Endothelial cell of umbilical vein (primary cell): ENCODE results near the gene TYW1. TPM values are rescaled to one million over a fixed set of nuclear protein-coding genes. Genes with fewer than 3 reads are reported as not detected.

ENCODE experiments used
- BruUV-seq: library from RNA; stranded (reverse); fragments of 400-500 nt; replicated peaks from 2 replicates; lab custom pipeline; 2021; lab: Mats Ljungman, UMichigan
- CTCF ChIA-PET: fragments of 300-600, 350-600 bp; sonication (Branson Sonifier 250); formaldehyde crosslinking; loops from one replicate; lab custom pipeline; 2021; ENCODE audit warnings: antibody characterized with exemption, inconsistent platforms; lab: Charles Lee
- POLR2A ChIA-PET: fragments of 300-600, 350-600 bp; sonication (Branson Sonifier 250); formaldehyde crosslinking; loops from one replicate; lab custom pipeline; 2021; ENCODE audit warnings: antibody characterized with exemption, inconsistent platforms; lab: Charles Lee
- DNase-seq: peaks from one replicate; pipeline ENCODE4 v3.0.0-alpha.2; 2011; ENCODE audit warnings: low read depth, low spot score
- FAIRE-seq: peaks from 2 replicates; lab custom pipeline; 2011; peaks lifted over from hg19 to GRCh38; lab: Jason Lieb, UNC
- H2AFZ ChIP-seq: 2 replicates; pipeline ENCODE4 v1.6.0; 2012; ENCODE audit warnings: low read depth, low read length, control low read depth, inconsistent platforms
- H3K27ac ChIP-seq: 2 replicates; pipeline ENCODE4 v1.5.1; 2011; ENCODE audit warnings: low read depth, mild to moderate bottlenecking, control low read depth, low read length, moderate library complexity; ENCODE audit not compliant: insufficient read depth
- H3K27me3 ChIP-seq, 2 experiments: 2 replicates each; pipeline versions ENCODE4 v1.6.0 to v1.6.1; 2011; ENCODE audit warnings: low read length in 2 of 2, mixed read lengths in 1 of 2; ENCODE audit not compliant: control insufficient read depth in 2 of 2, insufficient read depth in 2 of 2
- H3K36me3 ChIP-seq, 2 experiments: 2 replicates in 1 of 2; 3 replicates in 1 of 2; pipeline ENCODE4 v1.5.1; 2011; ENCODE audit warnings: low read length in 2 of 2, mild to moderate bottlenecking in 1 of 2, moderate library complexity in 1 of 2; ENCODE audit not compliant: control insufficient read depth in 2 of 2, insufficient read depth in 2 of 2; ENCODE audit errors: extremely low read depth in 1 of 2
- H3K4me1 ChIP-seq: 3 replicates; pipeline ENCODE4 v1.5.1; 2011; ENCODE audit warnings: mild to moderate bottlenecking, low read length; ENCODE audit not compliant: control insufficient read depth, insufficient read depth; ENCODE audit errors: extremely low read depth
- H3K4me2 ChIP-seq: 2 replicates; pipeline ENCODE4 v1.6.1; 2011; ENCODE audit warnings: low read length, control low read depth, mixed read lengths; ENCODE audit not compliant: insufficient read depth
- H3K4me3 ChIP-seq, 3 experiments: fragments of 200-600 bp in 1 of 3; sonication (generic), shearing (Covaris generic) in 1 of 3; replicated peaks in 1 of 3; 2 replicates each; pipeline ENCODE4 v1.5.1; 2011 to 2016; ENCODE audit warnings: control low read depth in 3 of 3, low read length in 3 of 3, mild to moderate bottlenecking in 2 of 3, inconsistent platforms in 1 of 3, low read depth in 1 of 3, moderate library complexity in 1 of 3; ENCODE audit not compliant: insufficient read depth in 1 of 3
- H3K79me2 ChIP-seq: 2 replicates; pipeline ENCODE4 v1.6.0; 2012; ENCODE audit warnings: low read length, inconsistent platforms; ENCODE audit not compliant: control insufficient read depth, insufficient read depth
- H3K9ac ChIP-seq: replicated peaks from 2 replicates; pipeline ENCODE3; 2011; ENCODE audit warnings: low read length, control low read depth; ENCODE audit not compliant: insufficient read depth; ENCODE audit errors: extremely low read depth
- H3K9me1 ChIP-seq: replicated peaks from 3 replicates; pipeline ENCODE4 v1.6.0; 2011; ENCODE audit warnings: mild to moderate bottlenecking, low read length; ENCODE audit not compliant: control insufficient read depth, insufficient read depth; ENCODE audit errors: extremely low read depth
- H3K9me3 ChIP-seq: replicated peaks from 2 replicates; pipeline ENCODE4 v1.5.1; 2012; ENCODE audit warnings: low read length, inconsistent platforms; ENCODE audit not compliant: control insufficient read depth, insufficient read depth
- H4K20me1 ChIP-seq: replicated peaks from 2 replicates; pipeline ENCODE3; 2011; ENCODE audit warnings: mild to moderate bottlenecking, low read length; ENCODE audit not compliant: control insufficient read depth, insufficient read depth; ENCODE audit errors: extremely low read depth
- CTCF ChIP-seq, 2 donors: IDR thresholded peaks; 1 replicate in 1 of 2; 2 replicates in 1 of 2; pipeline ENCODE4 v1.5.1; 2011; ENCODE audit warnings: low read length in 2 of 2, mild to moderate bottlenecking in 2 of 2, moderate library complexity in 2 of 2, control low read depth in 1 of 2, inconsistent platforms in 1 of 2, low read depth in 1 of 2; ENCODE audit not compliant: insufficient read depth in 1 of 2; ENCODE audit errors: extremely low read depth in 1 of 2
- EZH2 ChIP-seq: IDR thresholded peaks from 2 replicates; pipeline ENCODE4 v1.6.1; 2012; ENCODE audit warnings: borderline replicate concordance, low read depth, mild to moderate bottlenecking, moderate library complexity, low read length, inconsistent platforms; ENCODE audit not compliant: severe bottlenecking
- FOS ChIP-seq: IDR thresholded peaks from 2 replicates; pipeline ENCODE4 v1.6.1; 2011; ENCODE audit warnings: mild to moderate bottlenecking, low read length, moderate library complexity, borderline replicate concordance; ENCODE audit not compliant: insufficient read depth
- GATA2 ChIP-seq: IDR thresholded peaks from 2 replicates; pipeline ENCODE4 v1.7.0; 2011; ENCODE audit warnings: low read depth, mild to moderate bottlenecking, moderate library complexity, mixed read lengths, low read length; ENCODE audit not compliant: insufficient read length, insufficient read depth
- JUN ChIP-seq: IDR thresholded peaks from 2 replicates; pipeline ENCODE4 v1.6.1; 2011; ENCODE audit warnings: borderline replicate concordance, low read depth; ENCODE audit not compliant: insufficient read length, insufficient read depth
- MAX ChIP-seq: IDR thresholded peaks from 2 replicates; pipeline ENCODE4 v1.6.1; 2011; ENCODE audit not compliant: insufficient read depth, insufficient read length
- MYC ChIP-seq: IDR thresholded peaks from one replicate; pipeline ENCODE4 v1.6.1; 2011; ENCODE audit warnings: mild to moderate bottlenecking, low read depth, low read length
- POLR2A ChIP-seq: IDR thresholded peaks from 2 replicates; pipeline ENCODE4 v1.6.1; 2012; ENCODE audit warnings: low read depth, mild to moderate bottlenecking, control low read depth, low read length
- POLR2AphosphoS5 ChIP-seq: IDR thresholded peaks from 2 replicates; pipeline ENCODE4 v1.6.1; 2012; ENCODE audit warnings: low read depth, mild to moderate bottlenecking, control low read depth, low read length, moderate library complexity; ENCODE audit not compliant: insufficient read depth
- dilution Hi-C: fragments of 300-500 bp; cut with MboI; formaldehyde crosslinking; loops from one replicate; pipeline ENCODE4 v1.15.0; 2019; ENCODE audit warnings: low sequenced_read_pairs; ENCODE audit not compliant: extremely low pct_ligation_motif_present
- intact Hi-C: fragments of 100-400 bp; cut with micrococcal nuclease; formaldehyde crosslinking; loops from one replicate; pipeline ENCODE4 v1.10.0; 2022
- polyA plus RNA-seq, 4 experiments: library from polyadenylated mRNA; depleted of rRNA in 3 of 4; stranded (reverse) in 3 of 4; unstranded in 1 of 4; fragments of >200 nt; gene quantifications; 2 replicates each; pipeline versions ENCODE4 v1.2.1 to v1.2.3, GENCODE V29; 2011 to 2012; ENCODE audit warnings: missing spikeins in 1 of 4
- total RNA-seq: library from RNA; stranded (reverse); gene quantifications from 2 replicates; pipeline ENCODE4 v1.2.3, GENCODE V29; 2021

The TYW1 gene
- total and polyA plus RNA-seq, 2 donors (not counting 3 experiments of a cell fraction or from before 2014, with no cell fraction given): 7.7 to 15.9 TPM

- no peaks in the 10 kb centered on the region for H3K9me1 ChIP-seq
- no TSS peak for BruUV-seq
- H3K36me3 ChIP-seq: no peaks in the 10 kb centered on the region
- no peaks in the 10 kb centered on the region for H3K79me2 ChIP-seq
- no peak for TF ChIP-seq FOS
- TF ChIP-seq MAX: no peak
- TF ChIP-seq JUN: no peak
- TF ChIP-seq GATA2: no peak
- TF ChIP-seq MYC: no peak
- no peak for TF ChIP-seq POLR2A
- no peak for TF ChIP-seq EZH2
- TF ChIP-seq POLR2AphosphoS5: no peak
- no peak for TF ChIP-seq CTCF (IDR thresholded peaks at IDR 0.05; ENCODE audit: extremely low read depth in 1 of 2, insufficient read depth in 1 of 2, low read depth in 1 of 2, low read length in 2 of 2)
- no peak overlapping the region for H2AFZ ChIP-seq
- no peak for DNase-seq
- no peak overlapping the region for H3K4me3 ChIP-seq
- CTCF ChIA-PET: no interaction called here
- H3K27me3 ChIP-seq: no peaks in the 10 kb centered on the region
- no peaks in the 10 kb centered on the region for H3K4me1 ChIP-seq
- no peaks in the 10 kb centered on the region for H3K9me3 ChIP-seq
- no peak for FAIRE-seq
- H3K4me2 ChIP-seq: no peak overlapping the region
- POLR2A ChIA-PET: no interaction called here
- intact Hi-C loops: no loop called here
- dilution Hi-C loops: no loop called here
- H4K20me1 ChIP-seq: no peaks in the 10 kb centered on the region
- no peak overlapping the region for H3K27ac ChIP-seq
- H3K9ac ChIP-seq: no peak overlapping the region
Observed at GRCh38 chr7:67006965-67007364, 10.3 kb downstream of the TYW1 start.
